GM23338 (cell line): ENCODE data around the gene SMTN. TPM values are rescaled to one million over a fixed set of nuclear protein-coding genes. Genes with fewer than 3 reads are reported as not detected.

Experiments used
- ATAC-seq: fragments of 200-7000 bp; cut with Tn5 transposase; 3 replicates; pipeline ENCODE4 v1.9.1; 2020
- DNase-seq: peaks from one replicate; pipeline ENCODE4 v3.0.0-alpha.2; 2015; ENCODE audit warnings: low spot score
- H2AFZ ChIP-seq: fragments of 200-600 bp; sonication (generic); 2 replicates; pipeline ENCODE4 v1.8.0; 2016; ENCODE audit warnings: antibody characterized with exemption, mild to moderate bottlenecking, moderate library complexity
- H3F3A ChIP-seq: fragments of 200-600 bp; sonication (generic); replicated peaks from 2 replicates; pipeline ENCODE4 v1.8.0; 2017; ENCODE audit warnings: antibody characterized with exemption, mixed run types, low read depth
- H3K27ac ChIP-seq: fragments of 200-600 bp; sonication (generic); 2 replicates; pipeline ENCODE4 v1.6.1; 2016; ENCODE audit warnings: low read depth
- H3K27me3 ChIP-seq: fragments of 200-600 bp; sonication (generic); 2 replicates; pipeline ENCODE4 v1.8.0; 2016; ENCODE audit warnings: mild to moderate bottlenecking, mixed run types, moderate library complexity; ENCODE audit not compliant: insufficient read depth
- H3K36me3 ChIP-seq: fragments of 200-600 bp; sonication (generic); 2 replicates; pipeline ENCODE4 v1.8.0; 2016; ENCODE audit warnings: mild to moderate bottlenecking; ENCODE audit not compliant: insufficient read depth
- H3K4me1 ChIP-seq: fragments of 200-600 bp; sonication (generic); 2 replicates; pipeline ENCODE4 v1.8.0; 2016; ENCODE audit warnings: mild to moderate bottlenecking, moderate library complexity; ENCODE audit not compliant: insufficient read depth
- H3K4me2 ChIP-seq: fragments of 200-600 bp; sonication (generic); 2 replicates; pipeline ENCODE4 v1.7.1; 2017; ENCODE audit warnings: mixed run types
- H3K4me3 ChIP-seq: fragments of 200-600 bp; sonication (generic); 2 replicates; pipeline ENCODE4 v1.6.1; 2016; ENCODE audit warnings: mixed run types
- H3K79me2 ChIP-seq: fragments of 200-600 bp; sonication (generic); replicated peaks from 2 replicates; pipeline ENCODE4 v1.8.0; 2017; ENCODE audit warnings: mild to moderate bottlenecking; ENCODE audit not compliant: insufficient read depth
- H3K9me2 ChIP-seq: fragments of 200-600 bp; sonication (generic); 2 replicates; pipeline ENCODE4 v1.8.0; 2017; ENCODE audit not compliant: insufficient read depth
- H4K20me1 ChIP-seq: fragments of 200-600 bp; sonication (generic); replicated peaks from 2 replicates; pipeline ENCODE4 v1.8.0; 2017; ENCODE audit warnings: mild to moderate bottlenecking; ENCODE audit not compliant: insufficient read depth
- H3K27ac Mint-ChIP-seq: 2 replicates; pipeline ENCODE4 v1.8.0; 2020; ENCODE audit warnings: inconsistent platforms, mild to moderate bottlenecking, moderate library complexity, mixed read lengths
- H3K27me3 Mint-ChIP-seq: 3 replicates; pipeline ENCODE4 v1.8.0; 2022; ENCODE audit warnings: low read depth, mild to moderate bottlenecking, moderate library complexity, mixed read lengths, inconsistent platforms; ENCODE audit not compliant: insufficient read depth, poor library complexity
- H3K36me3 Mint-ChIP-seq: 3 replicates; pipeline ENCODE4 v1.8.0; 2021; ENCODE audit warnings: low read depth, mild to moderate bottlenecking, inconsistent platforms, moderate library complexity, mixed read lengths
- H3K4me1 Mint-ChIP-seq: 3 replicates; pipeline ENCODE4 v1.8.0; 2020; ENCODE audit warnings: mild to moderate bottlenecking, inconsistent platforms, mixed read lengths
- H3K4me3 Mint-ChIP-seq: 3 replicates; pipeline ENCODE4 v1.8.0; 2021; ENCODE audit warnings: moderate library complexity, mild to moderate bottlenecking, inconsistent platforms, mixed read lengths
- H3K9me3 Mint-ChIP-seq: 3 replicates; pipeline ENCODE4 v1.8.0; 2020; ENCODE audit warnings: moderate library complexity, mild to moderate bottlenecking, inconsistent platforms, mixed read lengths
- CREB1 ChIP-seq: fragments of 250-450 bp; sonication (Bioruptor Pico); IDR thresholded peaks from 2 replicates; pipeline ENCODE4 v1.5.0; 2020; ENCODE audit warnings: low read depth, mild to moderate bottlenecking, moderate library complexity
- EZH2 ChIP-seq: fragments of 200-600 bp; sonication (generic); IDR thresholded peaks from one replicate; pipeline ENCODE4 v1.8.0; 2017; ENCODE audit warnings: antibody characterized with exemption, mild to moderate bottlenecking, low read depth; ENCODE audit not compliant: unreplicated experiment
- EZH2phosphoT487 ChIP-seq: fragments of 200-600 bp; sonication (generic); IDR thresholded peaks from one replicate; pipeline ENCODE4 v1.8.1; 2018; ENCODE audit warnings: antibody characterized with exemption; ENCODE audit not compliant: unreplicated experiment
- JUNB ChIP-seq: IDR thresholded peaks from one replicate; pipeline ENCODE4 v1.6.1; 2016; ENCODE audit warnings: antibody characterized with exemption; ENCODE audit not compliant: unreplicated experiment
- NANOG ChIP-seq: IDR thresholded peaks from 2 replicates; pipeline ENCODE4 v1.6.1; 2016; ENCODE audit warnings: antibody characterized with exemption, borderline replicate concordance
- POLR2AphosphoS5 ChIP-seq: IDR thresholded peaks from 2 replicates; pipeline ENCODE4 v1.6.1; 2016; ENCODE audit warnings: antibody characterized with exemption, low read depth
- STAT1 ChIP-seq: IDR thresholded peaks from one replicate; pipeline ENCODE4 v1.6.1; 2016; ENCODE audit warnings: antibody characterized with exemption; ENCODE audit not compliant: unreplicated experiment
- ZNF114 ChIP-seq: fragments of 250-450 bp; sonication (Bioruptor Pico); IDR thresholded peaks from 2 replicates; pipeline ENCODE4 v1.5.0; 2020; ENCODE audit warnings: mild to moderate bottlenecking, moderate library complexity
- ZNF331 ChIP-seq: fragments of 250-450 bp; sonication (Bioruptor Pico); IDR thresholded peaks from 2 replicates; pipeline ENCODE4 v1.5.0; 2020; ENCODE audit warnings: low read depth, mild to moderate bottlenecking, moderate library complexity
- polyA plus RNA-seq: library from polyadenylated mRNA; unstranded; fragments of >200 nt; fragmentation: Nextera tagmentation; extraction: Ambion mirVana; gene quantifications from 2 replicates; pipeline ENCODE4 v1.2.1, GENCODE V29; 2016
- total RNA-seq: library from RNA; depleted of rRNA; stranded (reverse); fragments of >200 nt; shearing (Covaris generic); gene quantifications from 2 replicates; pipeline ENCODE4 v1.2.3, GENCODE V29; 2014
- TF ChIP-seq, protein P1 (sequence below): IDR thresholded peaks from one replicate; pipeline ENCODE4 v1.6.1; 2018; ENCODE audit warnings: antibody characterized with exemption; ENCODE audit not compliant: unreplicated experiment
- TF ChIP-seq, protein P2 (sequence below), 2 experiments: fragments of 200-600 bp in 1 of 2; sonication (generic) in 1 of 2; conservative IDR thresholded peaks; 2 replicates each; pipeline versions ENCODE4 v1.5.1 to v1.6.1; 2016 to 2017; ENCODE audit warnings: antibody characterized with exemption in 2 of 2, low read depth in 2 of 2, mild to moderate bottlenecking in 2 of 2, moderate library complexity in 1 of 2
- TF ChIP-seq, protein P3 (sequence below): fragments of 250-450 bp; sonication (Bioruptor Pico); IDR thresholded peaks from 2 replicates; pipeline ENCODE4 v1.5.0; 2020; ENCODE audit warnings: mild to moderate bottlenecking, moderate library complexity
- TF ChIP-seq, protein P4 (sequence below): IDR thresholded peaks from 2 replicates; pipeline ENCODE4 v1.6.1; 2016; ENCODE audit warnings: antibody characterized with exemption

SMTN gene
- total and polyA plus RNA-seq, 2 experiments from 2014 or later, result 27.4 to 32.2 TPM

DNA sequence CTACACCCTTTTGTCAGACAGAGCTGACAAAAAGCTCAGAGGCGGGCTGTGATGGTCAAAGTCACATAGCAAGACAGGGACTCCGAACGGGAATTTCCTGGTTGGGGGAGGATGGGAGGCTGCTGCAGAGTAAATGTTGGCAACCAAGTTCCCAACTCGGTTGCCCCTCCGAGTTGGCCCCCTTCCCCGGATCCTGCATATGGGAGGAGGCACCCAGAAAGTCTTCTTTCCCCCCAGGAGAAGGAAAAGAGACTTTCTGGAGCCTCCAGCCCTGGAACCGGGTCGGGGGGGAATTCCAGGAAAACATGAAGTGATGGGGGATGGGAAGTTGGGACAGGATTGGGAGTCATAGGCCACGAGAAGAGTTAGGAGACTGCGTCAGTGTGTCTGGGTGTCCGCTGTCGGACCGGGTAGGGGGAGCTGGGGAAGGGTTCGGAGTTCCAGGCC is 25.6 kb downstream of the SMTN start:
- peak overlapping the region; percentile 92 for H3K4me2 ChIP-seq
- peaks cover 40% of the 10 kb centered on the region for H3K27me3 Mint-ChIP-seq
- ATAC-seq (peak; percentile 2), DNase-seq (peak; percentile 39)
- H3K4me1 ChIP-seq, result peaks cover 25% of the 10 kb centered on the region
- H3K4me3 ChIP-seq, result peak overlapping the region; percentile 82
- no peak for TF ChIP-seq ZNF331 (CRISPR knock-in tag)
- TF ChIP-seq STAT1, result no peak
- TF ChIP-seq EZH2, result no peak
- no peak for TF ChIP-seq JUNB
- no peak for TF ChIP-seq EZH2phosphoT487
- no peak for TF ChIP-seq POLR2AphosphoS5
- TF ChIP-seq, protein P1, sequence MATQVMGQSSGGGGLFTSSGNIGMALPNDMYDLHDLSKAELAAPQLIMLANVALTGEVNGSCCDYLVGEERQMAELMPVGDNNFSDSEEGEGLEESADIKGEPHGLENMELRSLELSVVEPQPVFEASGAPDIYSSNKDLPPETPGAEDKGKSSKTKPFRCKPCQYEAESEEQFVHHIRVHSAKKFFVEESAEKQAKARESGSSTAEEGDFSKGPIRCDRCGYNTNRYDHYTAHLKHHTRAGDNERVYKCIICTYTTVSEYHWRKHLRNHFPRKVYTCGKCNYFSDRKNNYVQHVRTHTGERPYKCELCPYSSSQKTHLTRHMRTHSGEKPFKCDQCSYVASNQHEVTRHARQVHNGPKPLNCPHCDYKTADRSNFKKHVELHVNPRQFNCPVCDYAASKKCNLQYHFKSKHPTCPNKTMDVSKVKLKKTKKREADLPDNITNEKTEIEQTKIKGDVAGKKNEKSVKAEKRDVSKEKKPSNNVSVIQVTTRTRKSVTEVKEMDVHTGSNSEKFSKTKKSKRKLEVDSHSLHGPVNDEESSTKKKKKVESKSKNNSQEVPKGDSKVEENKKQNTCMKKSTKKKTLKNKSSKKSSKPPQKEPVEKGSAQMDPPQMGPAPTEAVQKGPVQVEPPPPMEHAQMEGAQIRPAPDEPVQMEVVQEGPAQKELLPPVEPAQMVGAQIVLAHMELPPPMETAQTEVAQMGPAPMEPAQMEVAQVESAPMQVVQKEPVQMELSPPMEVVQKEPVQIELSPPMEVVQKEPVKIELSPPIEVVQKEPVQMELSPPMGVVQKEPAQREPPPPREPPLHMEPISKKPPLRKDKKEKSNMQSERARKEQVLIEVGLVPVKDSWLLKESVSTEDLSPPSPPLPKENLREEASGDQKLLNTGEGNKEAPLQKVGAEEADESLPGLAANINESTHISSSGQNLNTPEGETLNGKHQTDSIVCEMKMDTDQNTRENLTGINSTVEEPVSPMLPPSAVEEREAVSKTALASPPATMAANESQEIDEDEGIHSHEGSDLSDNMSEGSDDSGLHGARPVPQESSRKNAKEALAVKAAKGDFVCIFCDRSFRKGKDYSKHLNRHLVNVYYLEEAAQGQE, result no peak
- TF ChIP-seq ZNF114 (CRISPR knock-in tag), result no peak
- TF ChIP-seq, protein P2, sequence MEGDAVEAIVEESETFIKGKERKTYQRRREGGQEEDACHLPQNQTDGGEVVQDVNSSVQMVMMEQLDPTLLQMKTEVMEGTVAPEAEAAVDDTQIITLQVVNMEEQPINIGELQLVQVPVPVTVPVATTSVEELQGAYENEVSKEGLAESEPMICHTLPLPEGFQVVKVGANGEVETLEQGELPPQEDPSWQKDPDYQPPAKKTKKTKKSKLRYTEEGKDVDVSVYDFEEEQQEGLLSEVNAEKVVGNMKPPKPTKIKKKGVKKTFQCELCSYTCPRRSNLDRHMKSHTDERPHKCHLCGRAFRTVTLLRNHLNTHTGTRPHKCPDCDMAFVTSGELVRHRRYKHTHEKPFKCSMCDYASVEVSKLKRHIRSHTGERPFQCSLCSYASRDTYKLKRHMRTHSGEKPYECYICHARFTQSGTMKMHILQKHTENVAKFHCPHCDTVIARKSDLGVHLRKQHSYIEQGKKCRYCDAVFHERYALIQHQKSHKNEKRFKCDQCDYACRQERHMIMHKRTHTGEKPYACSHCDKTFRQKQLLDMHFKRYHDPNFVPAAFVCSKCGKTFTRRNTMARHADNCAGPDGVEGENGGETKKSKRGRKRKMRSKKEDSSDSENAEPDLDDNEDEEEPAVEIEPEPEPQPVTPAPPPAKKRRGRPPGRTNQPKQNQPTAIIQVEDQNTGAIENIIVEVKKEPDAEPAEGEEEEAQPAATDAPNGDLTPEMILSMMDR (conservative IDR thresholded peaks at IDR 0.05; ENCODE audit: low read depth in 2 of 2), result no peak
- TF ChIP-seq NANOG, result no peak
- TF ChIP-seq, protein P3, sequence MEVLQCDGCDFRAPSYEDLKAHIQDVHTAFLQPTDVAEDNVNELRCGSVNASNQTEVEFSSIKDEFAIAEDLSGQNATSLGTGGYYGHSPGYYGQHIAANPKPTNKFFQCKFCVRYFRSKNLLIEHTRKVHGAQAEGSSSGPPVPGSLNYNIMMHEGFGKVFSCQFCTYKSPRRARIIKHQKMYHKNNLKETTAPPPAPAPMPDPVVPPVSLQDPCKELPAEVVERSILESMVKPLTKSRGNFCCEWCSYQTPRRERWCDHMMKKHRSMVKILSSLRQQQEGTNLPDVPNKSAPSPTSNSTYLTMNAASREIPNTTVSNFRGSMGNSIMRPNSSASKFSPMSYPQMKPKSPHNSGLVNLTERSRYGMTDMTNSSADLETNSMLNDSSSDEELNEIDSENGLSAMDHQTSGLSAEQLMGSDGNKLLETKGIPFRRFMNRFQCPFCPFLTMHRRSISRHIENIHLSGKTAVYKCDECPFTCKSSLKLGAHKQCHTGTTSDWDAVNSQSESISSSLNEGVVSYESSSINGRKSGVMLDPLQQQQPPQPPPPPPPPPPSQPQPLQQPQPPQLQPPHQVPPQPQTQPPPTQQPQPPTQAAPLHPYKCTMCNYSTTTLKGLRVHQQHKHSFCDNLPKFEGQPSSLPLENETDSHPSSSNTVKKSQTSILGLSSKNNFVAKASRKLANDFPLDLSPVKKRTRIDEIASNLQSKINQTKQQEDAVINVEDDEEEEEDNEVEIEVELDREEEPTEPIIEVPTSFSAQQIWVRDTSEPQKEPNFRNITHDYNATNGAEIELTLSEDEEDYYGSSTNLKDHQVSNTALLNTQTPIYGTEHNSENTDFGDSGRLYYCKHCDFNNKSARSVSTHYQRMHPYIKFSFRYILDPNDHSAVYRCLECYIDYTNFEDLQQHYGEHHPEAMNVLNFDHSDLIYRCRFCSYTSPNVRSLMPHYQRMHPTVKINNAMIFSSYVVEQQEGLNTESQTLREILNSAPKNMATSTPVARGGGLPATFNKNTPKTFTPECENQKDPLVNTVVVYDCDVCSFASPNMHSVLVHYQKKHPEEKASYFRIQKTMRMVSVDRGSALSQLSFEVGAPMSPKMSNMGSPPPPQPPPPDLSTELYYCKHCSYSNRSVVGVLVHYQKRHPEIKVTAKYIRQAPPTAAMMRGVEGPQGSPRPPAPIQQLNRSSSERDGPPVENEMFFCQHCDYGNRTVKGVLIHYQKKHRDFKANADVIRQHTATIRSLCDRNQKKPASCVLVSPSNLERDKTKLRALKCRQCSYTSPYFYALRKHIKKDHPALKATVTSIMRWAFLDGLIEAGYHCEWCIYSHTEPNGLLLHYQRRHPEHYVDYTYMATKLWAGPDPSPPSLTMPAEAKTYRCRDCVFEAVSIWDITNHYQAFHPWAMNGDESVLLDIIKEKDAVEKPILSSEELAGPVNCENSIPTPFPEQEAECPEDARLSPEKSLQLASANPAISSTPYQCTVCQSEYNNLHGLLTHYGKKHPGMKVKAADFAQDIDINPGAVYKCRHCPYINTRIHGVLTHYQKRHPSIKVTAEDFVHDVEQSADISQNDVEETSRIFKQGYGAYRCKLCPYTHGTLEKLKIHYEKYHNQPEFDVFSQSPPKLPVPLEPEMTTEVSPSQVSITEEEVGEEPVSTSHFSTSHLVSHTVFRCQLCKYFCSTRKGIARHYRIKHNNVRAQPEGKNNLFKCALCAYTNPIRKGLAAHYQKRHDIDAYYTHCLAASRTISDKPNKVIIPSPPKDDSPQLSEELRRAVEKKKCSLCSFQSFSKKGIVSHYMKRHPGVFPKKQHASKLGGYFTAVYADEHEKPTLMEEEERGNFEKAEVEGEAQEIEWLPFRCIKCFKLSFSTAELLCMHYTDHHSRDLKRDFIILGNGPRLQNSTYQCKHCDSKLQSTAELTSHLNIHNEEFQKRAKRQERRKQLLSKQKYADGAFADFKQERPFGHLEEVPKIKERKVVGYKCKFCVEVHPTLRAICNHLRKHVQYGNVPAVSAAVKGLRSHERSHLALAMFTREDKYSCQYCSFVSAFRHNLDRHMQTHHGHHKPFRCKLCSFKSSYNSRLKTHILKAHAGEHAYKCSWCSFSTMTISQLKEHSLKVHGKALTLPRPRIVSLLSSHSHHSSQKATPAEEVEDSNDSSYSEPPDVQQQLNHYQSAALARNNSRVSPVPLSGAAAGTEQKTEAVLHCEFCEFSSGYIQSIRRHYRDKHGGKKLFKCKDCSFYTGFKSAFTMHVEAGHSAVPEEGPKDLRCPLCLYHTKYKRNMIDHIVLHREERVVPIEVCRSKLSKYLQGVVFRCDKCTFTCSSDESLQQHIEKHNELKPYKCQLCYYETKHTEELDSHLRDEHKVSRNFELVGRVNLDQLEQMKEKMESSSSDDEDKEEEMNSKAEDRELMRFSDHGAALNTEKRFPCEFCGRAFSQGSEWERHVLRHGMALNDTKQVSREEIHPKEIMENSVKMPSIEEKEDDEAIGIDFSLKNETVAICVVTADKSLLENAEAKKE (CRISPR knock-in tag), result no peak
- TF ChIP-seq, protein P4, sequence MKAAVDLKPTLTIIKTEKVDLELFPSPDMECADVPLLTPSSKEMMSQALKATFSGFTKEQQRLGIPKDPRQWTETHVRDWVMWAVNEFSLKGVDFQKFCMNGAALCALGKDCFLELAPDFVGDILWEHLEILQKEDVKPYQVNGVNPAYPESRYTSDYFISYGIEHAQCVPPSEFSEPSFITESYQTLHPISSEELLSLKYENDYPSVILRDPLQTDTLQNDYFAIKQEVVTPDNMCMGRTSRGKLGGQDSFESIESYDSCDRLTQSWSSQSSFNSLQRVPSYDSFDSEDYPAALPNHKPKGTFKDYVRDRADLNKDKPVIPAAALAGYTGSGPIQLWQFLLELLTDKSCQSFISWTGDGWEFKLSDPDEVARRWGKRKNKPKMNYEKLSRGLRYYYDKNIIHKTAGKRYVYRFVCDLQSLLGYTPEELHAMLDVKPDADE, result no peak
- no peak for TF ChIP-seq CREB1 (CRISPR knock-in tag)
- H3K27ac ChIP-seq, result no peak overlapping the region
- H4K20me1 ChIP-seq, result peaks cover 6% of the 10 kb centered on the region; the same call in 1 of the 2 replicates
- H3K27me3 ChIP-seq, result peaks cover 22% of the 10 kb centered on the region
- no peaks in the 10 kb centered on the region for H3K9me2 ChIP-seq
- H2AFZ ChIP-seq, result peak overlapping the region; percentile 90
- no peaks in the 10 kb centered on the region; the same call in 2 of the 3 replicates for H3K9me3 Mint-ChIP-seq
- no peaks in the 10 kb centered on the region for H3K79me2 ChIP-seq
- no peak overlapping the region for H3K27ac Mint-ChIP-seq
- H3K4me1 Mint-ChIP-seq, result peaks cover 9% of the 10 kb centered on the region
- no peaks in the 10 kb centered on the region for H3K36me3 ChIP-seq
- peak overlapping the region; percentile 70 for H3K4me3 Mint-ChIP-seq
- H3K36me3 Mint-ChIP-seq, result no peaks in the 10 kb centered on the region
- peaks cover 13% of the 10 kb centered on the region; the same call in 1 of the 2 replicates for H3F3A ChIP-seq
